Measurements from ENCODE around the gene NT5C.
"Not testable (repeated sequence)": the region's sequence is repeated elsewhere in the genome, so short reads cannot be mapped to it uniquely, and the experiment has no call there.

NT5C gene

GRCh38 chr17:75131278-75132017 is at the start of gene NT5C:
Gene NT5C (minus strand): TSS chr17:75131742. CDS start chr17:75131707, 35 bp downstream.
- DNase-seq: peak; percentile 93

DNA sequence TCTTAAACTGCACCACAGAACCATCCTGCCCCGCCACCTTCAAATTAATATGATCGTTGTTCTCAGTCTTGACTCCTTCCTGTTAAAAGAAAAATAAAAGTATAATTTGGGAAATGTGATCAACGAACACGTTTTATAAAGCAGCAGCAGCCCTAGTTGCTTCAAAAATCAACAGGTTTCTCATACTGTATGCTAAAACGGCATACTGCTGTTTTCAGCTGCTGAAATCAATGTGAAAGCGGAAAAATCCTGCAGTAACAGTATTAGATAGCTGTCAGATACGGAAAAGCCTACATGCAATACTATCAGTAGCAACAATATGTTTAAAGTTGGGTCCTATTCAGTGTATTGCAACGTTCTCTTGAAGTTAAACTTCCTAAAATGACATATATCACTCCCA is 49.6 kb upstream of the NT5C start:
- DNase-seq: no peak

DNA sequence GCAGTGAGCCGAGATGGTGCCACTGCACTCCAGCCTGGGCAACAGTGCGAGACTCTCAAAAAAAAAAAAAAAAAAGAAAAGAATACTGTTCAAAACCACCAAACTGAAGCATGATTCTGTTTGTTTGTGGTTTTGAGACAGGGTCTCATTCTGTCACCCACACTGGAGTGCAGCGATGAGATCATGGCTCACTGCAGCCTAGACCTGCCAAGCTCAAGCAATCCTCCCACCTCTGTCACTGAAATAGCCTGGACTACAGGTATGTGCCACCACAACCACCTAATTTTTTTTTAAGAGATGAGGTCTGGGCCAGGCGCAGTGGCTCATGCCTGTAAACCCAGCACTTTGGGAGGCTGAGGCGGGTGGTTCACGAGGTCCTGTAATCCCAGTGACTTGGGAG is 46.9 kb upstream of the NT5C start:
- DNase-seq: no peak

DNA sequence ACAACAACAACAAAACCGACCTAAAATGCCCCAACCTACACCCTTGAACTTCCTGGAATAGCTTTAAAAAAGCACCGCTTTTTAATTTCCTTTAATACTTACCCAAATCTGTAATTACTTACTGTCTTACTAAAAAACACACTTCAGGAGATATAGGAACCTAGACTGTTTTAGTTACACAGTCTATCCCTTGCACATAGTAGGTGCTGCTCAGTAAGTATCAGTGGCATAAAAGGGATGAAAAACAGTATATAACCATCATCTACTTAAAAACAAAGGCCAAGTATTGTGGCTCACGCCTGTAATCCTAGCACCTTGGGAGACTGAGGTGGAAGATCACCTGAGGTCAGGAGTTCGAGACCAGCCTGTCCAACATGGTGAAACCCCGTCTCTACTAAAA is 45.1 kb upstream of the NT5C start:
- DNase-seq: no peak

GRCh38 chr17:75174996-75175395 is 43.5 kb upstream of the NT5C start:
- no peak for DNase-seq

DNA sequence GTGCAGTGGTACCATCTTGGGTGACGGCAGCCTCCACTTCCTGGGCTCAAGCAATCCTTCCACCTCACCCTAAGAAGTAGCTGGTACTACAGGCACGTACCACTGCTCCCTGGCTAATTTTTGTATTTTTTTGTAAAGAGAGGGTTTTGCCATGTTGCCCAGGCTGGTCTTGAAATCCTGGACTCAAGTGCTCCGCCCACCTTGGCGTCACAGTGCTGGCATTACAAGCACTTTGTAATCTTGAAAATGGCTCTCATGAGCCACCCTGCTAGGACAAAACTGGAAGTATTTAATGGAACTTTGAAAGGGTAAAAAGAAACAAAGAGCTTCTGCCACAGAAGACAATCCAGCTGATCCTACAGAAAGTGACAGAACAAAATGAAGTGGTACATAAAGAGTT is 42.0 kb upstream of the NT5C start:
- DNase-seq: no peak

DNA sequence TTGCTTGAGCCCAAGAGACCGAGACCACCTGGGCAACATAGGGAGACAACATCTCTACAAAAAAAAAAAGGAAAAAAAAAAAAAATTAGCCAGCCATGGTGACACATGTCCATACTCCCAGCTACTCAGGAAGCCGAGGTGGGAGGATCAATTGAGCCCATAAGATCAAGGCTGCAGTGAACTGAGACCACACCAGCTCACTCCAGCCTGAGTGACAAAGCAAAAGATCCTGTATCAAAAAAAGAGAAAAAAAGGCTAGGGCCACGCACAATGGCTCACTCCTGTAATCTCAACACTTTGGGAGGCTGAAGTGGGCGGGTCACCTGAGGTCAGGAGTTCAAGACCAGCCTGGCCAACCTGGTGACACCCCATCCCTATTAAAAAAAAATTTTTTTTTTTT is 37.5 kb upstream of the NT5C start:
- no peak for DNase-seq

- not testable (repeated sequence) for DNase-seq
Measured at GRCh38 chr17:75164606-75165005, 33.1 kb upstream of the NT5C start.

GRCh38 chr17:75163074-75163473 is 31.5 kb upstream of the NT5C start:
- DNase-seq: no peak

GRCh38 chr17:75160211-75160610 is 28.7 kb upstream of the NT5C start:
- DNase-seq: no peak

DNA sequence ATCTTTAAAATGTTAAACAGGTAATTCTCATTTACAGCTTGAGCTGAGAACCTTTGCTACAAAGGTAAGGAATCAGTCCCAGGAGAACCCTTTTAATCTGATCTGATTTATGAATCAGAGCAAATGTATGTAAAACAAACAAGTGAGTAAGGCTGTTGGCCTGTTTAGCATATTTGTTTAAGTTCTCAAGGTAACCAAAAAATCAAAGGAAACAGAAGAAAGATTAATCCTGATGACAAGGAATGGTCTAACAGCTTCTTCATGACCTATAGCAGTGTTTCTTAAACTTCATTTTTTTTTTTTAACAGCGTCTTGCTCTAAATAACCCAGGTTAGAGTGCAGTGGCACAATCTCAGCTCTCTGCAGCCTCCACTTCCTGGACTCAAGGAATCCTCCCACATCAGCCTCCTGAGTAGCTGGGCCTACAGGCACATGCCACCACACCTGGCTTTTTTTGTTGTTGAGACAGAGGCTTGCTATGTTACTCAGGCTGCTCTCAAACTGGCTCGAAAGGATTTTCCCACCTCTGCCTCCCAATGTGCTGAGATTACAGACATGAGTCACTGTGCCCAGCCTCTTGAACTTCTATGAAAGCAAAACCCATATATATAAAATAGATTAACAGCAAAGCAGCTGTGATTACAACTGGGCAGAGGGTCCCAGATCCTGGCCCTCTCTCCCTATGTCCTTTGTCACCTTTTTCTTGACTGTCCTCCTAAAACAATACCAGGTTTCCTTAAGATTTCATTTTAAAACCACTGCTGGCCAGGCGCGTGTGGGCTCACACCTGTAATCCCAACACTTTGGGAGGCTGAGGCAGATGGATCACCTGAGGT is 27.9 kb upstream of the NT5C start:
- DNase-seq: no peak

DNA sequence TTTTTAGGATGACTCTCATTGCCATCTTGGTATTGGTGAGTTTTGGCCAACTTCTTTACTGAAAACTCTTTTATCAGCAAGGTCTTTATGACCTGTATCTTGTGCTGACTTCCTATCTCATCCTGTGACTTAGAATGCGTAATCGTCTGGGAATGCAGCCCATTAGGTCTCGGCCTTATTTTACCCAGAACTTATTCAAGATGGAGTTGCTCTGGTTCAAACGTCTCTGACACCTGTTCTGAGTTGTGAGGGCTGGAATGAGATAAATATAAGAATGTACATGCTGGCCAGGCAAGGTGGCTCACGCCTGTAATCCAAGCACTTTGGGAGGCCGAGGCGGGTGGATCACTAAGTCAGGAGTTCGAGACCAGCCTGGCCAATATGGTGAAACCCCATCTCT is 26.9 kb upstream of the NT5C start:
- not testable (repeated sequence) for DNase-seq

DNA sequence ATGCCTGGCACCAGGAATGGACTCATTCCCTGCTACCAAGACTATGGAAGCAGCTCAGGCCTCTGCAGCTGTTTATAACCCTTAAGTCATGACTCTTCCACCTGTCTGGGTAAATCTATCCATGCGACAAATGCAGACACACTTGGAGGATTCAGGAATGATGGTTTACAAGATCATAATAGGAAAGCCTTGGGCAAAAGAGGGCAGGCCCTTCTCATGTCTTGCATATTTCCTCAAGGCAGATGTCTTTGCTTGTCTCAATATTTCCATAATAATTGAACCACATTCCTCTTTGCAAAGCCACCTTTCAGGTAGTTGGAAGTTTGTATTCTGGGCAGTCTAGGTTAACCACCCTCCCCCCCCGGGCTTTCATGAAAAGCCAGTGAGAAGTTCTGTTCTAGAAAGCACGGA is 23.7 kb upstream of the NT5C start:
- DNase-seq: peak; percentile 48

DNA sequence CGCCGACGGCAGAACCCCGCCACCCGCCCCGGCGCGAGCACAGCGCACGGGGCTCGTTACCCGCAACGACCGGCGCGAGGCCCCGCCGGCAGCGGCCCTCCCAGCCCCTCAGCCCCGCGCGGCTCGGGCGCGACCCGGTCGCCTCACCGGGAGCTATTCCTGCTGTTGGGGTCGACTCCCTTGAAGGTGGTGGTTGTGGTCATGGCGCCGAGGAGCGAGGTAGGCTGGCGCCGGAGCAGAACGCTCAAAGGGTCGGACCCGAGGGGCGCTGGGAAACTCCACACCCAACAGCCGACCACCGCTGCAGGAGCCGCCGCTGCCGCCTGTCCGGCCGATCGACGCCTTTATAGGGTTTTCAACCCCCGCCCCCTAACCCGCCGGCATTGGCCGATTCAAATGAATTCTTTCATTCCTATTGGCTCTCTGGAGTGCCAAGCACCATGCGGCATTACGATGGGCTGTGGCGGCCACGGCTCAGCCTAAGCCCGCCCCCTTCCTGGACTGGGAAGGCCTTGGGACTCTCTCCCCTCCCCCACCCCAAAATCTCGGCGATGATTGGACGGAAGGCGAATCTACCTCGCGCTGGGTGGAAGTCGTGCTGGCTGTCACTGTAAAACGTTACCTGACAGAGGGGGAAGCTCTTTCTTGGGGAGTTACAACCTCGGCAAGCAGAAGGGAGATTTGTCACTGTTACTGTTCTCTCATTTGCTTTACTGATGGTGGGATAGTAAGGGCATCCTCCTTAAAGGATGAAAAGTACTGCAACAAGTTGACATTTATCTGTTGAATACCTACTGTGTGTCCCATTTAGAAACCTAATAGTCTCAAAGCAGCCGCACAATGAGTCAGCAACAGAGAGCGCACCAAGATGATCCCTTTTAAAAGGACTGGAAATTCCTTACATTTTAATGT is 22.9 kb upstream of the NT5C start, which contains the start of gene JPT1:
Gene JPT1, minus strand, starts transcription at position 318 of the 912 bp plus-strand sequence. Its CDS starts 115 bp downstream, at position 203.
- peak; percentile 100 for DNase-seq

DNA sequence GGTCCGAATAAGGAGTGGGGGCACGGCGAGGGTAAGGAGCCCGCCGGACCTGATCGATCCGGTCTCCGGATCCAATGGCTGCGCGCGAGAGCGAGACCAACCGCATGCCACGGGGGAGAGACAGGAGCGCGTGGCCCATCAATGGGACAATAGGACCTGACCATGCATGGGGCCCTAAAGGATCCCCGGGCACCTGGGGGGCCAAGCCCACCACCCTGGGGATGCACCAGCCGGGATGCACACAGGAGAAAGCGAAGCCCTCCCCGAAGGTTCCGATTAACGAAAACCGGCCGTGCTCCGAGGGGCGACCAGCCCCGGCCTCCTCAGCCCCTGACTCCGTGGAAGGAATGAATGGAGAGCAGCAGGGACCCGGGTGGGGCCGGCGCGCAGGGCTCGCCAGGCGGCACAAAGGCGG is 22.2 kb upstream of the NT5C start:
- DNase-seq: peak; percentile 61

DNA sequence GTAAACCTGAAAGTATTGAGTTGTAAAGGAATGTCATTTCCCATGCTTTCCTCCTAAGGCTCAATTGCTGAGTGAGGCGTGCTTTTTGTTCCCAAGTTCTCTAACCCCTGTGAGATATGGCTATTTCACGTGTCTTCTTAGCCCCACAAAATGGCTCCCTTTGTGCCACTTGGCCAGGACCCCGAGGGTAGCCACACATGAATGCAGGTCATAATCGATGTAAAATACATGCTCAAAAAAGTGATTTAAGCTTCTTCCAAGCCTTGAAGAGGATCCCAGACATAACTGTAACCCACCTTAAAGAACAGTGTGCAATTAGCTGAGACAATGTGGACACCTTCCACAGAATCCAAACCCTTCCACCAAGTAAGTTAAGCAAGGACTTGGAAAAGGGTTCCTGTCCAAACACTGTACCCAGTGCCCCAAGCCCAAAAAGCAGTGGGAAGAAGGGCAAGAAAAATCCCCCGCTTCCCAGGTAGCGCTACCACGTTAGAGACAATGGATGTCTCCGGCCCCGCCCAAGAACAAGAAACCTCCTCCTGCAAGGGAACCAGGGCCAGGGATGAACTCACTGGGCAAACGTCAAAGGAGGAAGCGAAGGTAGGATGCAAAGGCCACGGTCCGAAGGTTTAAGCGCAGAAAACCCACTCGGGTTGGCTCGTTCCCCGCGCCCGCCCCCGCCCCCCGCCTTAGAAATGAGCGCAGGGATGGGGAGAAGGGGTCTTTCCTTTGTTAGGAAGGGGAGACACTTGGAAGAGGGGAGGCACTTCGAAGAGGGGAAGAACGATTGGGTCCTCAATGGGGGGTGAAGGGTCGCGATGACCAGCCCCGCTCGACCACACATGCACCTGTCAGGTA is 21.6 kb upstream of the NT5C start:
- DNase-seq: peak; percentile 61

- peak; percentile 57 for DNase-seq
Measured at GRCh38 chr17:75152523-75152921, 21.0 kb upstream of the NT5C start.

DNA sequence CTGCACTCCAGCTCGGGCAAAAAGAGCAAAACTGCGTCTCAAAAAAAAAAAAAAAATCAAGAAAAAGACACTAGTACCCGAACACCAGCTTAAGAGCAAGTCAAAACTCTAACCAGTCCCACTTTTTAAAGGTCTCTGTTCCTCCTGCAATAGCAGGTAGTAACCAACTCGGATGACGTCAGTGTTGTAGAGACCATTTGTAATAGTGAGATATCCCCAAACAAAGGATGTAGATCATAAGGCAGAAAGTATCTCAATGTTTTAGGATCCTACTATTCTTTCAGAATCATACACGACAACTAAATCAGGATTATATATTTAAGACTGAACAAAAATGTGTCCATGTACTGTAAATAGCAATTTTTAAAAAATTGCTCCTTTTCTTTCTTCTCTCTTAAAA is 20.4 kb upstream of the NT5C start:
- DNase-seq: peak; percentile 36

- no peak for DNase-seq
Measured at GRCh38 chr17:75147878-75148546, 16.5 kb upstream of the NT5C start.

DNA sequence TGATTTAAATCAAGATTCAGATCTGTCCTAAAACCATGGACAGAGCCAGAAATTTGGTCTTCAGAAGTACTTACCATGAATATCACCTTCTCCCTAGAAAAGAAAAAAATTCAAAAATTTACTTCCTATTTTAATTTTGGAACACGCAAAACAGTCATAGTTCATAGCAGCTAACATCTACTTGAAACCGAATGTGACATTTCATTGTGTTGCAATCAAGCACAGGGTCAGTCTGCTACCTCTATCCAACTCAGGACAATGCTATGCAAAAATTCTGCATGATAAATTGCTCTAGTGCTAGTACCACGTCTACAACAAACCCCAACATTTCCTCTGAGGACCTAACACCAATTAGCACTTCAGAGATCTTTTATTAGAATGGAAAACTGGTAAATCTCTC is 15.1 kb upstream of the NT5C start:
- DNase-seq: no peak

DNA sequence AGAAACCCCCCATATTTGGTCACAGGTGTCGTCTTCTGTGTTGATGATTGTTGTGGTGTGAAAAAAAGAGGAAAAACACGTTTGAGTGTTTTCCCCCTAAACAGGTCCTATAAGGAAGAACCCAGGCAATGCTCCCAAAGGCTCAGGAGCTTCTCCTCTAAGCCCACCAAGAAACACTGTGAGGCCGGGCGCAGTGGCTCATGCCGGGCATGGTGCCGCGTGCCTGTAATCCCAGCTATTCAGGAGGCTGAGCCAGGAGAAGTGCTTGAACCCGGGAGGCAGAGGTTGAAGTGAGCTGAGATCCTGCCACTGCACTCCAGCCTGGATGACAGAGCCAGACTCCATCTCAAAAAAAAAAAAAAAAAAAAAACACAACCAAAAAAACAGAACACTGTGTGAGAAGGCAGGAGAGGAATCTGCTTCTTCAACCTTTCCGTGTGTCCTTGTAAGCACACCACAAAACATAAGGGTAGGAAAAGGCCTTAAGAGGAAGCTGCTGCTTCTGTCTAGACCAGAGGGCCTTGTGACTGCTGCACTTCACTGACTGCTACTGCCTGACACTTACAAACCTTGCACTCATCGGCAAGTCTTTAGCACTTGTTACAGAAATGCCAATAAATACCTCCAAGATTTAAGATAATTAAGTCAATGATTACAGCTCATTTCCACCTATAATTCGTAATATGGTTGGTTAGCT is 13.4 kb upstream of the NT5C start:
- no peak for DNase-seq

Data from NCI-H82 (cell line).